Esophagus squamous epithelium (tissue), 4 donors: ENCODE data around the gene PTPRT.

Source experiments
- CTCF ChIP-seq, 6 experiments: fragments of 450-650 bp in 4 of 6; fragments of 200-600 bp in 2 of 6; sonication (generic) in 2 of 6; IDR thresholded peaks; one replicate each; pipeline ENCODE4 v1.5.1; 2016 to 2019; ENCODE audit warnings: antibody characterized with exemption in 6 of 6, mild to moderate bottlenecking in 4 of 6, moderate library complexity in 4 of 6
- POLR2A ChIP-seq, 4 donors: fragments of 450-650 bp; IDR thresholded peaks; one replicate each; pipeline ENCODE4 v1.6.1; 2017; ENCODE audit warnings: antibody characterized with exemption in 4 of 4, mild to moderate bottlenecking in 4 of 4, moderate library complexity in 3 of 4

- no peak for TF ChIP-seq CTCF (IDR thresholded peaks at IDR 0.05)
- TF ChIP-seq POLR2A (IDR thresholded peaks at IDR 0.05) = no peak
Measured at GRCh38 chr20:43123180-43123579, 66.5 kb downstream of the PTPRT start.
